Lower lobe of right lung (tissue), 2 donors: ENCODE measurements around the gene PEX11G. TPM values are rescaled to one million over a fixed set of nuclear protein-coding genes. Genes with fewer than 3 reads are reported as not detected.

Experiments
- ATAC-seq, 2 donors: fragments of 200-7000 bp; cut with Tn5 transposase; one replicate each; pipeline ENCODE4 v1.9.1; 2020 to 2022; ENCODE audit warnings: mild to moderate bottlenecking in 2 of 2, moderate library complexity in 2 of 2
- DNase-seq: peaks from one replicate; pipeline ENCODE4 v3.0.0-alpha.2; 2020
- H3K27ac ChIP-seq: fragments of 200-600 bp; one replicate; pipeline ENCODE4 v1.8.0; 2022
- H3K27me3 ChIP-seq: fragments of 200-600 bp; one replicate; pipeline ENCODE4 v1.8.0; 2022; ENCODE audit warnings: low read depth
- H3K36me3 ChIP-seq: fragments of 200-600 bp; one replicate; pipeline ENCODE4 v1.8.0; 2022; ENCODE audit warnings: mild to moderate bottlenecking
- H3K4me1 ChIP-seq: fragments of 200-600 bp; one replicate; pipeline ENCODE4 v1.8.0; 2022
- H3K4me3 ChIP-seq: fragments of 200-600 bp; one replicate; pipeline ENCODE4 v1.8.0; 2022; ENCODE audit warnings: mild to moderate bottlenecking
- H3K9me3 ChIP-seq: fragments of 200-600 bp; one replicate; pipeline ENCODE4 v1.8.0; 2022
- intact Hi-C: fragments of 100-400 bp; cut with DNase I; formaldehyde crosslinking; loops from one replicate; pipeline ENCODE4 v1.11.0; 2022
- total RNA-seq: library from RNA; stranded (reverse); fragmentation: NEBNext Ultra II Directional; extraction: Animal tissue kit (Norgen Biotek cat#: 25700); gene quantifications from one replicate; pipeline ENCODE4 v1.2.1, GENCODE V29; 2021
- TF ChIP-seq, protein P1 (sequence below): fragments of 200-600 bp; IDR thresholded peaks from one replicate; pipeline ENCODE4 v1.8.0; 2022; ENCODE audit warnings: antibody characterized with exemption, mild to moderate bottlenecking
- donor health status: DM: no; HTN: yes; CAD: no; lungs with severe emphysema.

The PEX11G gene
- total RNA-seq, 1 donor from 2014 or later: 3.8 TPM

DNA sequence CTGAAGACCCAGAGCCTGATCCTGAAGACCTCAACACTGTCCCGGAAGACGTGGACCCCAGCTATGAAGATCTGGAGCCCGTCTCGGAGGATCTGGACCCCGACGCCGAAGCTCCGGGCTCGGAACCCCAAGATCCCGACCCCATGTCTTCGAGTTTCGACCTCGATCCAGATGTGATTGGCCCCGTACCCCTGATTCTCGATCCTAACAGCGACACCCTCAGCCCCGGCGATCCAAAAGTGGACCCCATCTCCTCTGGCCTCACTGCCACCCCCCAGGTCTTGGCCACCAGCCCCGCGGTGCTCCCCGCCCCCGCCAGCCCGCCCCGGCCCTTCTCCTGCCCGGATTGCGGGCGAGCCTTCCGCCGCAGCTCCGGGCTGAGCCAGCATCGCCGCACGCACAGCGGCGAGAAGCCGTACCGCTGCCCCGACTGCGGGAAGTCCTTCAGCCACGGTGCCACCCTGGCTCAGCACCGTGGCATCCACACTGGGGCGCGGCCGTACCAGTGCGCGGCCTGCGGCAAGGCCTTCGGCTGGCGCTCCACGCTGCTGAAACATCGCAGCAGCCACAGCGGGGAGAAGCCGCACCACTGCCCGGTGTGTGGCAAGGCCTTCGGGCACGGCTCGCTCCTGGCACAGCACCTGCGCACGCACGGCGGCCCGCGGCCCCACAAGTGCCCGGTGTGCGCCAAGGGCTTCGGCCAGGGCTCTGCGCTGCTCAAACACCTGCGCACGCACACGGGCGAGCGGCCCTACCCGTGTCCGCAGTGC, 30.7 kb upstream of the PEX11G start:
- Histone ChIP-seq H3K9me3 (no peaks in the 10 kb centered on the region), H3K4me3 (no peak overlapping the region), H3K36me3 (peaks cover 8% of the 10 kb centered on the region), H3K27me3 (no peaks in the 10 kb centered on the region), H3K27ac (no peak overlapping the region), H3K4me1 (peaks cover 39% of the 10 kb centered on the region)
- ATAC-seq: no peak
- TF ChIP-seq, protein P1, sequence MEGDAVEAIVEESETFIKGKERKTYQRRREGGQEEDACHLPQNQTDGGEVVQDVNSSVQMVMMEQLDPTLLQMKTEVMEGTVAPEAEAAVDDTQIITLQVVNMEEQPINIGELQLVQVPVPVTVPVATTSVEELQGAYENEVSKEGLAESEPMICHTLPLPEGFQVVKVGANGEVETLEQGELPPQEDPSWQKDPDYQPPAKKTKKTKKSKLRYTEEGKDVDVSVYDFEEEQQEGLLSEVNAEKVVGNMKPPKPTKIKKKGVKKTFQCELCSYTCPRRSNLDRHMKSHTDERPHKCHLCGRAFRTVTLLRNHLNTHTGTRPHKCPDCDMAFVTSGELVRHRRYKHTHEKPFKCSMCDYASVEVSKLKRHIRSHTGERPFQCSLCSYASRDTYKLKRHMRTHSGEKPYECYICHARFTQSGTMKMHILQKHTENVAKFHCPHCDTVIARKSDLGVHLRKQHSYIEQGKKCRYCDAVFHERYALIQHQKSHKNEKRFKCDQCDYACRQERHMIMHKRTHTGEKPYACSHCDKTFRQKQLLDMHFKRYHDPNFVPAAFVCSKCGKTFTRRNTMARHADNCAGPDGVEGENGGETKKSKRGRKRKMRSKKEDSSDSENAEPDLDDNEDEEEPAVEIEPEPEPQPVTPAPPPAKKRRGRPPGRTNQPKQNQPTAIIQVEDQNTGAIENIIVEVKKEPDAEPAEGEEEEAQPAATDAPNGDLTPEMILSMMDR: no peak
- DNase-seq: no peak
- intact Hi-C loops: no loop called here

DNA sequence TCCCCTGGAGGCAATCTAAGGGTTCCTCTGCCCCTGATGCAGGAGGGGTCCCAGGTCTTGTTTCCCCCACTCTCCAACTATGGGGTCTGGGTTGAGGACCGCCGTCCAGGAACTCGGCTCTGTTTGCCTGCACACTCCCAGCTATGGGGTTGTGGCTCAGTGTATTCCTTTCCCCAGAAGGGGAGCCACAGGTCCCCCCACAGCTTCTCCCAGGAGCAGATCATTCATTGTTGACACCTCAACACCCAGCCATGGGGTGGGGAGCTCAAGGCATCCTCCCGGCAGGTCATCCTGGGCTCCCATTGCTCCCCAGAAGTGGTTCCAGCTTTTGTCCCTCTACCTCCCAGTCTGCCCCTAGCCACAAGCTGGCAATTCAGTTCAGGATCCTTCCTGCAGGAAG, 28.0 kb upstream of the PEX11G start:
- intact Hi-C loops: no loop called here
- Histone ChIP-seq H3K27me3 (no peaks in the 10 kb centered on the region), H3K4me1 (peaks cover 25% of the 10 kb centered on the region), H3K36me3 (peaks cover 8% of the 10 kb centered on the region), H3K4me3 (peak overlapping the region; percentile 75), H3K27ac (peak overlapping the region; percentile 86), H3K9me3 (no peaks in the 10 kb centered on the region)
- DNase-seq: no peak
- TF ChIP-seq, protein P1: no peak
- ATAC-seq: no peak

DNA sequence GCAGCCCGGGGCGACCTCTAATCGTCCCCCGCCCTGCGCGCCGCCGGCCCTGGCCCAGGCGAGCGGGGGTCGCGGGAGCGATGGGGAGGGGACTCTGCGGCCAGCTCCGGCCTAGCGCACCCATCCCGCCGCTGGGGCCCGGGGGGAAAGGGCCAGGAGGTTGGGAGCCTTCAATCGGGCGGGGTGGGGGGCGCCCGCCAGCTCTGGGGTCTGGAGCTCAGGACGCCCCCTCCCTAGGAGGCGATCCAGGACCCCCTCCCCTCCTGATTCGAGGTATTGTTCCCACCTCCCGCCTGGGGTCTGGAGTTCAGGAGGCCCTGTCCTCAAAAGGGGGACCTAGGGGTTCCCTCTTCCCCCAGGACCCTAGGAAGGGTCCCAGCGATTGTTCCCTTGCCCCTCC, 27.5 kb upstream of the PEX11G start:
- no peak for ATAC-seq

DNA sequence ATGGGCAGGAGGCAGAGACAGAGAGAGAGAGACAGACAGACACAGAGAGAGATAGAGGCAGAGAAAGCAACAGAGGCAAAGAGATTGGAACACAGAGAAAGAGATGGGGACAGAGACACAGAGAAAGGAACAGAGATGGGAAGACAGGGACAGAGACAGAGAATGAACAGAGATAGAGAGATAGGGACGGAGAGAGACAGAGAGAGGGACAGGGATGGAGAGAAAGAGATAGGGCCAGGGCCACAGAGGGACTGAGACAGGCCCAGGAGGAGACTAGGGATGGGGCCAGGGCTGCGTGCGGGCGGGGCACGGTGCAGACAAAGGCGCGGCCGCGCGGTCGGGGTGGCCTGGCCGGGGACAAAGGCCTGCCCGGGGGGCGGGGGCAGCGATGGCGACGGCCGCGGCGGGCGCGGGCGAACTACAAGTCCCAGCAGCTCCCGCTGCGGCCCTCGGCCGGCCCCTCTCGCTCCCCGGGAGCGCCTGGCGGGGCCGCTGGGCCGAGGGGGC, 26.9 kb upstream of the PEX11G start, which contains the start of gene ZNF358:
TSS of gene ZNF358 (plus strand) at position 459 of the 507 bp plus-strand sequence. CDS start 3,140 bp downstream, outside the sequence.
- intact Hi-C loops: no loop called here
- DNase-seq (peak; percentile 85), ATAC-seq (peak; percentile 87 to 91)
- TF ChIP-seq, protein P1: no peak
- H3K4me3 ChIP-seq: peak within 1 kb of the TSS; percentile 75
- H3K4me1 ChIP-seq: peaks cover 19% of the 10 kb centered on the region
- H3K27ac ChIP-seq: peak within 1 kb of the TSS; percentile 86
- no peaks in the 10 kb centered on the region for H3K27me3 ChIP-seq
- H3K36me3 ChIP-seq: peaks cover 8% of the 10 kb centered on the region
- H3K9me3 ChIP-seq: no peaks in the 10 kb centered on the region

More for the DNA sequence above, 27.5 kb upstream of the PEX11G start:
- no peak for DNase-seq
- H3K27me3 ChIP-seq: no peaks in the 10 kb centered on the region
- peaks cover 19% of the 10 kb centered on the region for H3K4me1 ChIP-seq
- TF ChIP-seq, protein P1: no peak
- peak overlapping the region; percentile 75 for H3K4me3 ChIP-seq
- no peaks in the 10 kb centered on the region for H3K9me3 ChIP-seq
- H3K27ac ChIP-seq: peak overlapping the region; percentile 86
- peaks cover 8% of the 10 kb centered on the region for H3K36me3 ChIP-seq
- intact Hi-C loops: no loop called here

DNA sequence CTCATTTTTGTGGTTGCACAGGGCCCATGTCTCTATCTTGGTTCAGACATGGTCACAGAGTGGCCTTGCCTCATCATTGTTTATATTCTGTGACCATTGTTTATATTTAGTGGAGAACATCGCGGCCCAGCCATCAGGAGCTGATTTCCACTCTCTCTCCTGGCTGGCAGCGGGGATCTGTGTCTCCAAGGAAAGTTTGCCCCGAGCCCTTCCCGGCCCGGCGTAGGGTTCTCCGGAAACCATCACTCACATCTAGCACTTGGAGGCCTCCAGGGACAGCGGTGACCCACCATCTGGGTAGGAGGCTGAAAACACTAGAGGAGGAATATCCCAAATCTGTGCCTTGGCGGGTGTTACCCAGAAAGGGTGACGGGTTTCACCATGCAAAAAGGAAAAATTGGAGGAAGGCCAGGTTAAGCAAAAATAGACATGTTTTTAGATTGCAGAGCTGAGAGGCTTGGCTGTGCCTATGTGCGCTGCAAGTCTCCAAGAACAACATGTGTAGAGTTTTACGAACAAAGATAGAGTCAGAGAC, 26.3 kb upstream of the PEX11G start:
- Histone ChIP-seq H3K9me3 (no peaks in the 10 kb centered on the region), H3K4me1 (peaks cover 19% of the 10 kb centered on the region), H3K4me3 (peak overlapping the region; percentile 48), H3K27ac (peak overlapping the region; percentile 85), H3K36me3 (peaks cover 7% of the 10 kb centered on the region), H3K27me3 (no peaks in the 10 kb centered on the region)
- DNase-seq (no peak), ATAC-seq (peak; percentile 37 to 40)
- intact Hi-C loops: no loop called here
- TF ChIP-seq, protein P1: no peak
